ENCODE measurements around the gene SPATA22.

SPATA22 gene

GRCh38 chr17:3482852-3483251, 11.2 kb upstream of the SPATA22 start:
- no peak overlapping the region for H3K4me3 ChIP-seq
- intact Hi-C loops (cut with DNase I; ENCODE audit: low total_unique reads) = no loop called here
- no peaks in the 10 kb centered on the region for H3K9me3 ChIP-seq
- TF ChIP-seq CTCF (IDR thresholded peaks at IDR 0.05) = no peak
- no peak overlapping the region for H3K27ac ChIP-seq
- no peaks in the 10 kb centered on the region for H3K36me3 ChIP-seq
- H3K27me3 ChIP-seq = no peaks in the 10 kb centered on the region
- no peak for DNase-seq
- no peaks in the 10 kb centered on the region for H3K4me1 ChIP-seq

- TF ChIP-seq CTCF (IDR thresholded peaks at IDR 0.05) = no peak
- Histone ChIP-seq H3K27me3 (no peaks in the 10 kb centered on the region), H3K27ac (no peak overlapping the region), H3K36me3 (no peaks in the 10 kb centered on the region), H3K9me3 (no peaks in the 10 kb centered on the region), H3K4me3 (no peak overlapping the region), H3K4me1 (peaks cover 0 to 7% (median 0%) of the 10 kb centered on the region in 4 donors)
- DNase-seq = no peak
- intact Hi-C loops (cut with DNase I; ENCODE audit: low total_unique reads) = no loop called here
Observed at GRCh38 chr17:3479988-3480387, 8.4 kb upstream of the SPATA22 start.

- H3K27ac ChIP-seq = no peak within 1 kb of the TSS
- peak within 1 kb of the TSS; percentile 24 to 38 for H3K4me3 ChIP-seq
- intact Hi-C loops (cut with DNase I; ENCODE audit: low total_unique reads) = no loop called here
Observed at GRCh38 chr17:3475812-3476610, 4.4 kb upstream of the SPATA22 start, which contains the start of gene ASPA. Gene ASPA (plus strand): TSS chr17:3475997. CDS start chr17:3476160, 163 bp downstream.

GRCh38 chr17:3475251-3475685, 3.6 kb upstream of the SPATA22 start:
- intact Hi-C loops (cut with DNase I; ENCODE audit: low total_unique reads) = no loop called here
- no peak for TF ChIP-seq CTCF (IDR thresholded peaks at IDR 0.05)
- Histone ChIP-seq H3K4me1 (peaks cover 0 to 7% (median 0%) of the 10 kb centered on the region in 4 donors), H3K27ac (no peak overlapping the region), H3K27me3 (no peaks in the 10 kb centered on the region), H3K9me3 (no peaks in the 10 kb centered on the region), H3K4me3 (peak overlapping the region in 1 of 2 donors; percentile 24), H3K36me3 (no peaks in the 10 kb centered on the region)
- no peak for DNase-seq

More at GRCh38 chr17:3475812-3476610, 4.4 kb upstream of the SPATA22 start, which contains the start of gene ASPA:
- TF ChIP-seq CTCF (IDR thresholded peaks at IDR 0.05) = no peak
- H3K36me3 ChIP-seq = no peaks in the 10 kb centered on the region
- H3K9me3 ChIP-seq = no peaks in the 10 kb centered on the region
- H3K27me3 ChIP-seq = no peaks in the 10 kb centered on the region
- peaks cover 0 to 7% (median 0%) of the 10 kb centered on the region in 4 donors for H3K4me1 ChIP-seq
- no peak for DNase-seq

GRCh38 chr17:3474212-3474611, 2.6 kb upstream of the SPATA22 start:
- Histone ChIP-seq H3K27me3 (no peaks in the 10 kb centered on the region), H3K27ac (no peak overlapping the region), H3K9me3 (no peaks in the 10 kb centered on the region), H3K4me3 (no peak overlapping the region), H3K4me1 (peaks cover 0 to 7% (median 0%) of the 10 kb centered on the region in 4 donors), H3K36me3 (no peaks in the 10 kb centered on the region)
- DNase-seq = no peak
- no peak for TF ChIP-seq CTCF (IDR thresholded peaks at IDR 0.05)
- intact Hi-C loops (cut with DNase I; ENCODE audit: low total_unique reads) = no loop called here

All from tibial artery (tissue), 4 donors.